ENCODE measurements around the gene RNF224. TPM values are rescaled to one million over a fixed set of nuclear protein-coding genes. Genes with fewer than 3 reads are reported as not detected.

RNF224 gene
- total and polyA plus RNA-seq, 5 donors from 2014 or later: not detected

GRCh38 chr9:137271696-137272076 lies 44.4 kb downstream of the RNF224 start:
- Mint-ChIP-seq H3K27me3 (no peaks in the 10 kb centered on the region), H3K36me3 (peaks cover 14% of the 10 kb centered on the region), H3K4me1 (peaks cover 0 to 24% (median 7%) of the 10 kb centered on the region in 4 donors), H3K9me3 (no peaks in the 10 kb centered on the region), H3K4me3 (no peak overlapping the region), H3K27ac (no peak overlapping the region)
- Histone ChIP-seq H3K27me3 (ENCODE audit: control insufficient read depth, insufficient read depth, low read length) (no peaks in the 10 kb centered on the region), H3K9me3 (ENCODE audit: control insufficient read depth in 2 of 2, low read length in 2 of 2) (no peaks in the 10 kb centered on the region), H3K4me1 (ENCODE audit: control insufficient read depth, insufficient read depth, low read length, poor library complexity, severe bottlenecking) (peaks cover 8% of the 10 kb centered on the region), H3K27ac (ENCODE audit: insufficient read depth, low read length, poor library complexity, severe bottlenecking) (no peak overlapping the region), H3K36me3 (ENCODE audit: control insufficient read depth, insufficient read depth, low read length) (peaks cover 12% of the 10 kb centered on the region), H3K4me3 (ENCODE audit: low read depth, low read length) (no peak overlapping the region)
- ATAC-seq (ENCODE audit: low read depth in 2 of 2) (no peak), DNase-seq (no peak)

- Histone ChIP-seq H3K4me3 (ENCODE audit: low read depth, low read length) (no peak overlapping the region), H3K4me1 (ENCODE audit: control insufficient read depth, insufficient read depth, low read length, poor library complexity, severe bottlenecking) (peaks cover 16% of the 10 kb centered on the region), H3K27me3 (ENCODE audit: control insufficient read depth, insufficient read depth, low read length) (no peaks in the 10 kb centered on the region), H3K9me3 (ENCODE audit: control insufficient read depth in 2 of 2, low read length in 2 of 2) (no peaks in the 10 kb centered on the region), H3K36me3 (ENCODE audit: control insufficient read depth, insufficient read depth, low read length) (peaks cover 12% of the 10 kb centered on the region), H3K27ac (ENCODE audit: insufficient read depth, low read length, poor library complexity, severe bottlenecking) (no peak overlapping the region)
- DNase-seq (no peak), ATAC-seq (ENCODE audit: low read depth in 2 of 2) (no peak)
- Mint-ChIP-seq H3K4me3 (no peak overlapping the region), H3K4me1 (peaks cover 0 to 29% (median 9%) of the 10 kb centered on the region in 4 donors), H3K27ac (no peak overlapping the region), H3K9me3 (no peaks in the 10 kb centered on the region), H3K36me3 (peaks cover 14% of the 10 kb centered on the region), H3K27me3 (no peaks in the 10 kb centered on the region)
These were observed 45.2 kb downstream of the RNF224 start for GRCh38 chr9:137272241-137273094.

- H3K27ac Mint-ChIP-seq: no peak overlapping the region
- H3K4me3 Mint-ChIP-seq: no peak overlapping the region
- H3K27me3 Mint-ChIP-seq: no peaks in the 10 kb centered on the region
- ATAC-seq (ENCODE audit: low read depth in 2 of 2) (no peak), DNase-seq (no peak)
- peaks cover 12% of the 10 kb centered on the region for H3K36me3 ChIP-seq (ENCODE audit: control insufficient read depth, insufficient read depth, low read length)
- no peaks in the 10 kb centered on the region for H3K9me3 Mint-ChIP-seq
- H3K27me3 ChIP-seq (ENCODE audit: control insufficient read depth, insufficient read depth, low read length): no peaks in the 10 kb centered on the region
- H3K4me1 Mint-ChIP-seq: peaks cover 0 to 31% (median 9%) of the 10 kb centered on the region in 4 donors
- peaks cover 20% of the 10 kb centered on the region for H3K4me1 ChIP-seq (ENCODE audit: control insufficient read depth, insufficient read depth, low read length, poor library complexity, severe bottlenecking)
- H3K36me3 Mint-ChIP-seq: peaks cover 14% of the 10 kb centered on the region
- H3K4me3 ChIP-seq (ENCODE audit: low read depth, low read length): no peak overlapping the region
- no peaks in the 10 kb centered on the region for H3K9me3 ChIP-seq (ENCODE audit: control insufficient read depth in 2 of 2, low read length in 2 of 2)
- no peak overlapping the region for H3K27ac ChIP-seq (ENCODE audit: insufficient read depth, low read length, poor library complexity, severe bottlenecking)
These were observed 45.8 kb downstream of the RNF224 start for GRCh38 chr9:137273095-137273490.

GRCh38 chr9:137273611-137274320 lies 46.5 kb downstream of the RNF224 start:
- Mint-ChIP-seq H3K27me3 (no peaks in the 10 kb centered on the region), H3K4me3 (no peak overlapping the region), H3K4me1 (peaks cover 0 to 27% (median 7%) of the 10 kb centered on the region in 4 donors), H3K36me3 (peaks cover 10% of the 10 kb centered on the region), H3K27ac (no peak overlapping the region), H3K9me3 (no peaks in the 10 kb centered on the region)
- H3K9me3 ChIP-seq (ENCODE audit: control insufficient read depth in 2 of 2, low read length in 2 of 2): no peaks in the 10 kb centered on the region
- H3K27me3 ChIP-seq (ENCODE audit: control insufficient read depth, insufficient read depth, low read length): no peaks in the 10 kb centered on the region
- peaks cover 25% of the 10 kb centered on the region for H3K4me1 ChIP-seq (ENCODE audit: control insufficient read depth, insufficient read depth, low read length, poor library complexity, severe bottlenecking)
- DNase-seq (no peak), ATAC-seq (ENCODE audit: low read depth in 2 of 2) (no peak)
- peaks cover 9% of the 10 kb centered on the region for H3K36me3 ChIP-seq (ENCODE audit: control insufficient read depth, insufficient read depth, low read length)
- H3K27ac ChIP-seq (ENCODE audit: insufficient read depth, low read length, poor library complexity, severe bottlenecking): no peak overlapping the region
- H3K4me3 ChIP-seq (ENCODE audit: low read depth, low read length): no peak overlapping the region

- no peak for DNase-seq
- peak overlapping the region in 2 of 3 donors; percentile 32 to 83 for H3K27ac Mint-ChIP-seq
These were observed 47.9 kb downstream of the RNF224 start for GRCh38 chr9:137275203-137275587.

GRCh38 chr9:137275588-137276472 lies 48.5 kb downstream of the RNF224 start:
- Histone ChIP-seq H3K4me1 (ENCODE audit: control insufficient read depth, insufficient read depth, low read length, poor library complexity, severe bottlenecking) (peaks cover 34% of the 10 kb centered on the region), H3K4me3 (ENCODE audit: low read depth, low read length) (no peak overlapping the region), H3K27me3 (ENCODE audit: control insufficient read depth, insufficient read depth, low read length) (no peaks in the 10 kb centered on the region), H3K36me3 (ENCODE audit: control insufficient read depth, insufficient read depth, low read length) (peaks cover 3% of the 10 kb centered on the region), H3K9me3 (ENCODE audit: control insufficient read depth in 2 of 2, low read length in 2 of 2) (no peaks in the 10 kb centered on the region), H3K27ac (ENCODE audit: insufficient read depth, low read length, poor library complexity, severe bottlenecking) (no peak overlapping the region)
- Mint-ChIP-seq H3K36me3 (no peaks in the 10 kb centered on the region), H3K9me3 (no peaks in the 10 kb centered on the region), H3K27ac (peak overlapping the region in 2 of 3 donors; percentile 83), H3K4me3 (peak overlapping the region in 3 of 4 donors; percentile 15 to 50 (median 48)), H3K27me3 (no peaks in the 10 kb centered on the region), H3K4me1 (peaks cover 0 to 27% (median 5%) of the 10 kb centered on the region in 4 donors)
- ATAC-seq (ENCODE audit: low read depth in 2 of 2): no peak
- DNase-seq: no peak

More at GRCh38 chr9:137275203-137275587, 47.9 kb downstream of the RNF224 start:
- Mint-ChIP-seq H3K36me3 (no peaks in the 10 kb centered on the region), H3K27me3 (no peaks in the 10 kb centered on the region), H3K4me1 (peaks cover 0 to 27% (median 5%) of the 10 kb centered on the region in 4 donors), H3K9me3 (no peaks in the 10 kb centered on the region), H3K4me3 (peak overlapping the region in 3 of 4 donors; percentile 15 to 50 (median 32))
- no peak overlapping the region for H3K4me3 ChIP-seq (ENCODE audit: low read depth, low read length)
- ATAC-seq (ENCODE audit: low read depth in 2 of 2): no peak
- no peaks in the 10 kb centered on the region for H3K9me3 ChIP-seq (ENCODE audit: control insufficient read depth in 2 of 2, low read length in 2 of 2)
- H3K27ac ChIP-seq (ENCODE audit: insufficient read depth, low read length, poor library complexity, severe bottlenecking): no peak overlapping the region
- no peaks in the 10 kb centered on the region for H3K27me3 ChIP-seq (ENCODE audit: control insufficient read depth, insufficient read depth, low read length)
- peaks cover 3% of the 10 kb centered on the region for H3K36me3 ChIP-seq (ENCODE audit: control insufficient read depth, insufficient read depth, low read length)
- H3K4me1 ChIP-seq (ENCODE audit: control insufficient read depth, insufficient read depth, low read length, poor library complexity, severe bottlenecking): peaks cover 29% of the 10 kb centered on the region

All from CD4-positive, CD25-positive, alpha-beta regulatory T cell (primary cell).